Esophagus mucosa (tissue), 1 donor: ENCODE results near the gene TAF4. TPM values are rescaled to one million over a fixed set of nuclear protein-coding genes. Genes with fewer than 3 reads are reported as not detected.
A peak's percentile ranks its signal among the peaks of the same experiment; 100 is the strongest.

ENCODE experiments used
- ATAC-seq: fragments of 200-7000 bp; cut with Tn5 transposase; one replicate; pipeline ENCODE4 v1.9.1; 2020
- total RNA-seq: library from RNA; stranded (reverse); gene quantifications from one replicate; pipeline ENCODE4 v1.2.4, GENCODE V29; 2023
- donor health status: DM: yes; HTN: yes; CAD: no.

TAF4 gene
- total RNA-seq, 1 donor from 2014 or later = 7.7 TPM

GRCh38 chr20:61929971-61930666 is 135.6 kb downstream of the TAF4 start:
- ATAC-seq = no peak

- no peak for ATAC-seq
These were observed 136.1 kb downstream of the TAF4 start for GRCh38 chr20:61929561-61929960.

- no peak for ATAC-seq
These were observed 137.7 kb downstream of the TAF4 start for GRCh38 chr20:61927826-61928541.

GRCh38 chr20:61927193-61927825 is 138.4 kb downstream of the TAF4 start:
- ATAC-seq = no peak

- no peak for ATAC-seq
These were observed 138.9 kb downstream of the TAF4 start for GRCh38 chr20:61926796-61927192.

GRCh38 chr20:61926253-61926613 is 139.4 kb downstream of the TAF4 start:
- ATAC-seq = no peak

- ATAC-seq = peak; percentile 58
These were observed 140.0 kb downstream of the TAF4 start for GRCh38 chr20:61925555-61926252.

GRCh38 chr20:61924858-61925554 is 140.7 kb downstream of the TAF4 start:
- no peak for ATAC-seq

Other genes starting within 250 kb of the TAF4 start
- gene LSM14B, start 56.6 kb upstream of the TAF4 start, total RNA-seq = 28.7 TPM
- 177 TPM for gene PSMA7, start 77.5 kb upstream of the TAF4 start, total RNA-seq
- gene SS18L1, start 77.9 kb upstream of the TAF4 start, total RNA-seq = 6.9 TPM
- 20.2 TPM for gene MTG2, start 117.1 kb upstream of the TAF4 start, total RNA-seq
- gene HRH3, start 154.4 kb upstream of the TAF4 start, total RNA-seq = not detected
- gene OSBPL2, start 172.6 kb upstream of the TAF4 start, total RNA-seq = 58.5 TPM
- 76.1 TPM for gene ADRM1, start 237.1 kb upstream of the TAF4 start, total RNA-seq